Effector memory CD8-positive, alpha-beta T cell (primary cell): ENCODE measurements around the gene AQP3.
"Not testable (repeated sequence)": the region's sequence is repeated elsewhere in the genome, so short reads cannot be mapped to it uniquely, and the experiment has no call there.

Experiments
- ATAC-seq: fragments of 150-1000 bp; cut with Tn5 transposase; replicated peaks from 2 replicates; pipeline ENCODE4 v1.10.0; 2021; ENCODE audit warnings: mild to moderate bottlenecking, moderate library complexity
- DNase-seq, 3 experiments: peaks; one replicate each; pipeline ENCODE4 v3.0.0; 2021
- H3K27ac Mint-ChIP-seq, 2 donors: one replicate each; pipeline ENCODE4 v1.8.0; 2022; ENCODE audit warnings: mild to moderate bottlenecking in 2 of 2, mixed read lengths in 2 of 2, moderate library complexity in 2 of 2
- H3K27me3 Mint-ChIP-seq, 2 donors: one replicate each; pipeline ENCODE4 v1.8.0; 2022; ENCODE audit warnings: mixed read lengths in 2 of 2
- H3K36me3 Mint-ChIP-seq: one replicate; pipeline ENCODE4 v1.8.0; 2022; ENCODE audit warnings: mild to moderate bottlenecking, moderate library complexity, mixed read lengths; ENCODE audit not compliant: insufficient read depth
- H3K4me1 Mint-ChIP-seq, 2 donors: one replicate each; pipeline ENCODE4 v1.8.0; 2022; ENCODE audit warnings: low read depth in 2 of 2, mixed read lengths in 2 of 2
- H3K4me3 Mint-ChIP-seq, 2 donors: one replicate each; pipeline ENCODE4 v1.8.0; 2022; ENCODE audit warnings: mild to moderate bottlenecking in 2 of 2, mixed read lengths in 2 of 2, moderate library complexity in 2 of 2
- H3K9me3 Mint-ChIP-seq, 2 donors: one replicate each; pipeline ENCODE4 v1.8.0; 2022; ENCODE audit warnings: mixed read lengths in 2 of 2

AQP3 gene

DNA sequence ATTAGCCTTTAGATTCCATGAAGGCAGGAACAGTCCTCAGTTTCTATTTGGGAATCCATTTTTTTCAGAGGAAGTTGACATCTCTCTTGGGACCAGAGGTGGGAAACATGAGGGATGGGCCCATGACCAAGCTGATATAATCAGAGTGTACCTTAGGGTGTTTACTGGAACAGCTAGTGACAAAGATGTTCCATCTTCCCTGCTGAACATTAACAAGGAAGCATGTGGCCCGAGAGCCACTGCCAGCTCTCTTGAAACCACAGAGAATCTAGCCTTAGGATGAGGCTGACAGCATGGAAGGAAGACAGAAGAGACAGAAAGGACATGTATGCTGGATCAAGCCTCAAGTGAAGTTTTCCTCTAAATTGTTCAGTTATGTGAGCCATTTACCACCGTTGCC is 16.0 kb downstream of the AQP3 start:
- Mint-ChIP-seq H3K27ac (no peak overlapping the region), H3K4me1 (peaks cover 0 to 9% of the 10 kb centered on the region in 2 donors), H3K4me3 (no peak overlapping the region), H3K9me3 (no peaks in the 10 kb centered on the region), H3K36me3 (no peaks in the 10 kb centered on the region), H3K27me3 (no peaks in the 10 kb centered on the region)
- ATAC-seq (no peak), DNase-seq (no peak)

- H3K9me3 Mint-ChIP-seq, result no peaks in the 10 kb centered on the region
- no peaks in the 10 kb centered on the region for H3K27me3 Mint-ChIP-seq
- ATAC-seq (no peak), DNase-seq (no peak)
- H3K4me3 Mint-ChIP-seq, result no peak overlapping the region
- H3K4me1 Mint-ChIP-seq, result peaks cover 0 to 12% of the 10 kb centered on the region in 2 donors
- H3K36me3 Mint-ChIP-seq, result no peaks in the 10 kb centered on the region
- H3K27ac Mint-ChIP-seq, result no peak overlapping the region
Measured at GRCh38 chr9:33430942-33431341, 16.5 kb downstream of the AQP3 start.

DNA sequence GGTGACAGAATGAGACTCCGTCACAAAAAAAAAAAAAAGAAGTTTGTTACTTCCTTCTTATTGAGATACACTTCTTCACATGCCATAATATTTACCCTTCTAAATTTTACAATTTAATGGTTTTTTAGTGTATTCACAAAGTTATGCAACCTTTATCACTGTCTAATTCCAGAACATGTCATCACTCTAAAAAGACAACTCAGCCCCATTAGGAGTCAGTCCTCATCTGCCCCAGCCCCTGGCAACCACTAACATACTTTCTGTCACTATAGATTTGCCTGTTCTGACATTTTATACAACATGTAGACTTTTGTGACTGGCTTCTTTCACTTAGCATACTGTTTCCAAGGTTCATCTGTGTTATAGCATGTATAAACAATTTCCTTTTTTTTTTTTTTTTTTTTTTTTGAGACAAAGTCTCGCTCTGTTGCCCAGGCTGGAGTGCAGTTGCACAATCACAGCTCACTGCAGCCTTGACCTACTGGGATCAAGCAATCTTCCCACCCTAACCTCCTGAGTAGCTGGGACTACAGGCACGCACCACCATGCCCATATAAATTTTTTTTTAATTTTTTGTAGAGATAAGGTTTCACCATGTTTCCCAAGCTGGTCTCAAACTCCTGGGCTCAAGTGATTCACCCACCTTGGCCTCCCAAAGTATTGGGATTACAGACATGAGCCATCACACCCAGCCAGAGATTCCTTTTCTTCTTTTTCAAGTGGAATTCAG is 18.0 kb downstream of the AQP3 start:
- H3K36me3 Mint-ChIP-seq, result no peaks in the 10 kb centered on the region
- H3K4me3 Mint-ChIP-seq, result no peak overlapping the region
- H3K27me3 Mint-ChIP-seq, result no peaks in the 10 kb centered on the region
- no peaks in the 10 kb centered on the region for H3K9me3 Mint-ChIP-seq
- peak overlapping the region in 1 of 2 donors; percentile 15 for H3K27ac Mint-ChIP-seq
- DNase-seq (no peak), ATAC-seq (no peak)
- peaks cover 0 to 14% of the 10 kb centered on the region in 2 donors for H3K4me1 Mint-ChIP-seq

DNA sequence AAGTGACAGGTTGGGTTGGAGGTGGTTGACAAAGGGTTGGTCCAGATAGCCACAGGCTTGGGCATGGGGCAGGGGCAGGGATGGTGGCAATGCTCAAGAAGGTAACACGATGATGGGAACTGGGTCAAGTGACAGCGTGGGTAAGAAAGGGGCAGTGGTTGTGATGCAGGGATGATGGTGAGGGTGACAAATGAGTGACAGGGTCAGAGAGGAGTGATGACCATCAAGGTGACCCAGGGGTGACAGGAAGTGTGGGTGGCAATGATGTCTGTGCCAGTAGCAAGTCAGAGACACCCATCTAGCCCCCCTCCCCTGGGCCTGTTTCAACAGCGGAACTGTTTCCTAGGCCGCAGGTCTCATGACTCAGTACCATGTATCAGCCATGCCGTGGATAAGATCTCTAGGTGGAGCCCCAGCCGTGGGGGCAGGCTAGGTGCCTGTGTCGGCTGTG is 20.5 kb downstream of the AQP3 start:
- Mint-ChIP-seq H3K27ac (peak overlapping the region in 1 of 2 donors; percentile 42), H3K4me1 (peaks cover 0 to 10% of the 10 kb centered on the region in 2 donors), H3K9me3 (no peaks in the 10 kb centered on the region), H3K27me3 (no peaks in the 10 kb centered on the region), H3K4me3 (no peak overlapping the region), H3K36me3 (no peaks in the 10 kb centered on the region)
- ATAC-seq, result peak; percentile 85
- DNase-seq, result peak in 2 of 3 experiments; percentile 63 to 69

DNA sequence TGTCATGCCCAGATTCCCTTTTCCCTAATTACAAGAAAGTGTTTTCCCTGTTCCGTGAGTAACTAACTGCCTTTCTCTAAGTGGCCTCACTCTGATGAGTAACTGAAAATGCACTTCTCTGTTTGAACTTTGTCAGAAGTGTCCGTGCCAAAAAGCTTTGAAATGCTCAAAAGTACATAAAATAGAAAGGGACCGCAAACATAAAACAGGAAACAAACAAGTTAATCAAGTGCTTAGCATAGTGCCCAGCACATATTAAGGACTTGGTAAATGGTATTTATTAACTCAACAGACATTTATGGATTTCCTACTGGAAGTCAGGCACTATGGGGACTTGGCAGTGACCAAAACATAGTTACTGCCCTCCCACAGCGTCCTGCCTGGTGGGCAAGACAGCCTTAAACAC is 22.3 kb downstream of the AQP3 start:
- Mint-ChIP-seq H3K27ac (peak overlapping the region in 1 of 2 donors; percentile 42), H3K27me3 (no peaks in the 10 kb centered on the region), H3K9me3 (no peaks in the 10 kb centered on the region), H3K36me3 (no peaks in the 10 kb centered on the region), H3K4me1 (peaks cover 3 to 15% of the 10 kb centered on the region in 2 donors), H3K4me3 (no peak overlapping the region)
- no peak for ATAC-seq
- DNase-seq, result no peak

GRCh38 chr9:33424492-33424891 is 22.9 kb downstream of the AQP3 start:
- not testable (repeated sequence) for H3K4me3 Mint-ChIP-seq, ATAC-seq
- H3K4me1 Mint-ChIP-seq, result peaks cover 3 to 22% of the 10 kb centered on the region in 2 donors

GRCh38 chr9:33424043-33424442 is 23.4 kb downstream of the AQP3 start:
- H3K4me3 Mint-ChIP-seq, DNase-seq, H3K9me3 Mint-ChIP-seq, H3K27ac Mint-ChIP-seq, ATAC-seq, H3K27me3 Mint-ChIP-seq, H3K36me3 Mint-ChIP-seq: not testable (repeated sequence)
- peaks cover 3 to 23% of the 10 kb centered on the region in 2 donors for H3K4me1 Mint-ChIP-seq

More at GRCh38 chr9:33424492-33424891, 22.9 kb downstream of the AQP3 start:
- H3K27me3 Mint-ChIP-seq, H3K36me3 Mint-ChIP-seq, DNase-seq, H3K9me3 Mint-ChIP-seq: not testable (repeated sequence)
- H3K27ac Mint-ChIP-seq, result peak overlapping the region in 1 of 2 donors; percentile 42

GRCh38 chr9:33419708-33420303 is 27.6 kb downstream of the AQP3 start:
- Mint-ChIP-seq H3K9me3 (no peaks in the 10 kb centered on the region), H3K4me1 (peaks cover 32 to 54% of the 10 kb centered on the region in 2 donors), H3K36me3 (peaks cover 11% of the 10 kb centered on the region), H3K4me3 (no peak overlapping the region), H3K27ac (peak overlapping the region in 1 of 2 donors; percentile 23), H3K27me3 (no peaks in the 10 kb centered on the region)
- no peak for DNase-seq
- ATAC-seq, result no peak

DNA sequence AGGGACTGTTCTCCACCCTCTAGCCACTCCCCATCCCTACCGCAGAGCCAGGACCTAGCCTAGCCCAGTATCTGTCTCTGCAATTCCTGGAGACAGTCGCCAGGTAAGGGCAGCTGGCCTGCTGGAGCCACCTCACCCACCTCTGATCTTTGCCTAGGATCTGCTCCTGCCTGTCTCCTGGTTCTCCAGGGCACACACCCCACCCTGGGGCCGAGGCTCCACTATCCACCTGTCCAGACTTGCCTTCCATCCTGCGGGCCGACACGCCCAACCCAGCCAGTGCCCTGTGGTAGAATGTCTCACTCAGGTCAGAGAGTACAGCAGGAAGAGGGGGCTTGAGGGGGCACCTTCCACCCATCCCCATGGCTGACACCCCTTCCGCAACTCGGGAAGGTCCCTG is 29.3 kb downstream of the AQP3 start:
- H3K4me3 Mint-ChIP-seq, result no peak overlapping the region
- ATAC-seq (no peak), DNase-seq (no peak)
- no peaks in the 10 kb centered on the region for H3K9me3 Mint-ChIP-seq
- no peaks in the 10 kb centered on the region for H3K27me3 Mint-ChIP-seq
- peak overlapping the region in 1 of 2 donors; percentile 76 for H3K27ac Mint-ChIP-seq
- H3K36me3 Mint-ChIP-seq, result peaks cover 11% of the 10 kb centered on the region
- H3K4me1 Mint-ChIP-seq, result peaks cover 32 to 54% of the 10 kb centered on the region in 2 donors

DNA sequence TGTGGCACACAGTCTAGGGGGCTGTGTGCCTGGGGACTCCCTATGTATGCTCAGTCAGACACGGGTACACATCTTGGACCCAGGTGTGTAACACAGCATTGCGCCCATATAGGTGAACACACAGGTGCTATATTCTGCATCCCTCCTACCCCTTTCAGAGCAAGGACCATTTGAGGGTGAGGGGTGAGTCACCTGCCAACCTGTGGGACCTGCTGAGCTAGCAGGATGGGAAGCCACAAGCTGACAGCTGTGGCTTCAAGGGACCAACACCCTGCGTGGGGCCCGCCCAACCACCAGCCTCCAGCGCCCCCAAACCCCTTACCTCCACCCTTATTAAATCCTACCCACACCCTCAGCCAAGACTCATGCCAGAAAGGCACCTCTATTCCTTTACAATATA is 30.4 kb downstream of the AQP3 start:
- peak in 2 of 3 experiments; percentile 20 to 32 for DNase-seq
- peak; percentile 42 for ATAC-seq
- peaks cover 32 to 54% of the 10 kb centered on the region in 2 donors for H3K4me1 Mint-ChIP-seq
- H3K27ac Mint-ChIP-seq, result peak overlapping the region; percentile 57 to 76
- H3K27me3 Mint-ChIP-seq, result no peaks in the 10 kb centered on the region
- peak overlapping the region; percentile 64 to 66 for H3K4me3 Mint-ChIP-seq
- no peaks in the 10 kb centered on the region for H3K9me3 Mint-ChIP-seq
- H3K36me3 Mint-ChIP-seq, result peaks cover 11% of the 10 kb centered on the region

DNA sequence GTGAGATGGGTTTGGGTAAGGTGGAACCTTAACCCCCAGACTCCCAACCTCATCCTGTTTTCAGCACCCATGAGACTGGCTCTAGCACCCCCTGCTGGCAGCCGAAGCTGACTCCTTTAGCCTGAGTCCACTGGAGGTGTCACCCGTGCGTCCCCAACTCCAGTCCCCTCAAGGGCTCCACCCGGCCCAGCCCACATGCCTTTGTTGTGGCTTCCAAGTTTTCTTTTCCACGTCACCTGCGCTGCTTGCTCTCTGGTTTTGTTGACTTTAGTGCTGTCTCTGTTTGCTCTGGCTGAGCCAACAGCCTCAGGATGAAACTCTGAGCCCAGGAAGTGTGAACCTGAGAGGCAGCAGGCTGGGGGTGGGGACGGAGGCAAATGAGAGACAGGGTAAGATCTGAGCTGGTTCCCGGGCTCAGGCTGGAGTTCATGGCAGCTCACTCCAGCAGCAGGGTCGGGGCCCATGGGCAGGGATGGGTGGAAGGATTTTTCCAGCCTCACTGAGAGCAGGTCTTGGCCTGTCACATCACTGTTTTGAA is 31.8 kb downstream of the AQP3 start:
- Mint-ChIP-seq H3K36me3 (peaks cover 11% of the 10 kb centered on the region), H3K27ac (peak overlapping the region; percentile 57 to 76), H3K27me3 (no peaks in the 10 kb centered on the region), H3K4me1 (peaks cover 32 to 51% of the 10 kb centered on the region in 2 donors), H3K9me3 (no peaks in the 10 kb centered on the region), H3K4me3 (peak overlapping the region; percentile 47 to 66)
- ATAC-seq (peak; percentile 88), DNase-seq (peak; percentile 86 to 92 (median 90))

- Mint-ChIP-seq H3K4me3 (peak overlapping the region; percentile 47 to 66), H3K9me3 (no peaks in the 10 kb centered on the region)
Measured at GRCh38 chr9:33414889-33415500, 32.4 kb downstream of the AQP3 start.

DNA sequence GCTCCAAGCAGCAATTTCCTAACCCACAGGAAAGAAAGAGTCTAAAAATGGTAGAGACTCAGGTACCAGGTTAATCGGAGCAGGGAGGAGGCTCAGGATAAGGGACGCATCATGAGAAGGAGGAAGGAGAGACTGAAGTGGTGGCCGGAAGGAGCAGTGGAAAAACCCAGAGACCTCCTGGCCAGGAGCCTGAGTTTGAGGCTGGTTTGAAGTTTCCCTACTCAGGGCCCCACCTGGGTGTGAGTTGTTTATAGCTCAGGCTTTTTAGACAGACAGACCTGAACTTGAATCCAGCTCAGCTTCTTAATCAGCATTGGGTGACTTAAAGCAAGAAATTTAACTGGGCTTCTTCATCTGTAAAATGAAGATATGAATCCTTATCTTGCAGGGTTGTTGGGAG is 33.1 kb downstream of the AQP3 start:
- no peak overlapping the region for H3K4me3 Mint-ChIP-seq
- ATAC-seq, result no peak

More at GRCh38 chr9:33414889-33415500, 32.4 kb downstream of the AQP3 start:
- Mint-ChIP-seq H3K4me1 (peaks cover 29 to 45% of the 10 kb centered on the region in 2 donors), H3K36me3 (peaks cover 11% of the 10 kb centered on the region), H3K27ac (peak overlapping the region; percentile 57 to 76), H3K27me3 (no peaks in the 10 kb centered on the region)
- no peak for DNase-seq
- no peak for ATAC-seq

More for the DNA sequence above, 33.1 kb downstream of the AQP3 start:
- Mint-ChIP-seq H3K27me3 (no peaks in the 10 kb centered on the region), H3K9me3 (no peaks in the 10 kb centered on the region), H3K4me1 (peaks cover 29 to 38% of the 10 kb centered on the region in 2 donors), H3K27ac (peak overlapping the region in 1 of 2 donors; percentile 57), H3K36me3 (peaks cover 11% of the 10 kb centered on the region)
- DNase-seq, result no peak
